ENCODE data around the gene TMEM163.
"Not testable (repeated sequence)": the region's sequence is repeated elsewhere in the genome, so short reads cannot be mapped to it uniquely, and the experiment has no call there.

TMEM163 gene

GRCh38 chr2:134621939-134622705 is 96.7 kb downstream of the TMEM163 start:
- no peak for DNase-seq (ENCODE audit: low read depth, low spot score)

DNA sequence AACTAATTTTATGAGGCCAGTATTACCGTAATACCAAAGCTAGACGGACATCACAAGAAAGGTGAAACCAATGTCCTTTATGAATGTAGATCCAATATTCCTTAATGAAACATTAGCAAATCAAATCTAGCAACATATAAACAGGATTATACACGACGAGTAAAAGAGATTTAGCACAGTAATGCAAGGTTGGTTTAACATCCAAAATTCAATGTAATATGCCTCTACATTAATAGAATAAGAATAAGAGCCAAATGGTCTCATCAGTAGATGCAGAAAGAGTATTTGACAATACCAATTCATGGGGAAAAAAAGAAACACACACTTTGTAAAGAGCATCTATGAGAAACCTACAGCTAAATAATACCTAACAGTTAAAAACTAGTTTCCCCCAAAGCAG is 99.5 kb downstream of the TMEM163 start:
- no peak for DNase-seq (ENCODE audit: low read depth, low spot score)

DNA sequence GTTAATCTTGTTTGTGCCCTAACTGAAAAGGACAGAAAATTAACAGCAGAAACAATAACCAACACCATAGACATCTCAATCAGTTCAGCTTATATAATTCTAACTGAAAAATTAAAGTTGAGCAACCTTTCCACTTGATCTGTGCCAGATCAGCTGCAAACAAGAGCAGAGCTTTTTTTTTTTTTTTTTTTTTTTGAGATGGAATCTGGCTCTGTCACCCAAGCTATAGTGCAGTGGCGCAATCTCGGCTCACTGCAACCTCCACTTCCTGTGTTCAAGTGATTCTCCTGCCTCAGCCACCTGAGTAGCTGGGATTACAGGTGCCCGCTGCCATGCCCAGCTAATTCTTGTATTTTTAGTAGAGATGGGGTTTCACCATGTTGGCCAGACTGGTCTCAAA is 103.3 kb downstream of the TMEM163 start:
- not testable (repeated sequence) for DNase-seq (ENCODE audit: low read depth, low spot score)

- DNase-seq (ENCODE audit: low read depth, low spot score): no peak
Measured at GRCh38 chr2:134611316-134611715, 107.5 kb downstream of the TMEM163 start.

DNA sequence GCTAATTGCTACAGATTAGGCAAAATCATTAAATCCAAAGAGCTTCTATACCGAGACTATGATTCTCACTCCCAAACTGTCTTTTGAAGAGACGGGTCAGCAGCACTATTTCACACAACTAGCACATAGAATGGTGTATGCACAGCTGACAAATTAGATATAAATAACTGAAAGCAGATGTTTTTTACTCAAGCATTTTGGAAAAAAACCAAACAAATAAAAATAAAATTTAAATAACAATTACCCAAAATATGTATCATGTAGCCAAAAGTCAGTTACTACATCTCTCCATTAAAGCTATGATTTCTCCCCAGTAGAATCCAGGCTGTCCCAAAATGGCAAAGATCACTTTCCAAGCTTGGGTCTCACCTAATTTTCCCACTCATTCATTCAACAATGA is 107.9 kb downstream of the TMEM163 start:
- DNase-seq (ENCODE audit: low read depth, low spot score): no peak

DNA sequence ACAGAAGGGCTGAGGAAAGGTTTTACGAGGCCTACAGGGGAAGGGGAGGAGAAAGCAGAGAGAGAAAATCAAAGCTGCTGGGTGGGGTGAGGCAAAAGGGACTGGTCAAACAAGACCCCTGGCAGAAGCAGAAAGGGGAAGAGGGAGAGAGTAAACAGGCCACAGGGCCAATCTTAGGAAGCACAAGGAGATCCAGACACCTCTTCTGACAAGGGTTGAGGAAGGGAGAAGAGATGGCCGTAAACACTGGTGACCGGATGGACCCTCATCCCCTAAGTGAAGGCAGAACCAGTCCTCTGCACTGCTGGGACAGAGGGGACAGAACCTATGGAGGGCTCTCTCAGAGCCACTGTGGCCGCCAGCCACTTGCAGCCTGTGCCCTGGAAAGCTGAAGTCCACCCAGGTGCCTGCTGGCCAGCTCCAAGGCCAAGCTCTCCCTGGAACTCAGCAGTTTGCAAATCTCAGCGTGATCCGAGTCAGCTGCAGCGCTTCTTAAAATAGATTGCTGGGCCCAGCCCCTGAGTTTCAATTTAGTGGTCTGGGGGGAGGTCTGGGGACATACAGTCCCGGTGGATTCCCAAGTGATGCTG is 108.8 kb downstream of the TMEM163 start:
- DNase-seq (ENCODE audit: low read depth, low spot score): no peak

GRCh38 chr2:134603966-134604365 is 114.8 kb downstream of the TMEM163 start:
- DNase-seq (ENCODE audit: low read depth, low spot score): no peak

DNA sequence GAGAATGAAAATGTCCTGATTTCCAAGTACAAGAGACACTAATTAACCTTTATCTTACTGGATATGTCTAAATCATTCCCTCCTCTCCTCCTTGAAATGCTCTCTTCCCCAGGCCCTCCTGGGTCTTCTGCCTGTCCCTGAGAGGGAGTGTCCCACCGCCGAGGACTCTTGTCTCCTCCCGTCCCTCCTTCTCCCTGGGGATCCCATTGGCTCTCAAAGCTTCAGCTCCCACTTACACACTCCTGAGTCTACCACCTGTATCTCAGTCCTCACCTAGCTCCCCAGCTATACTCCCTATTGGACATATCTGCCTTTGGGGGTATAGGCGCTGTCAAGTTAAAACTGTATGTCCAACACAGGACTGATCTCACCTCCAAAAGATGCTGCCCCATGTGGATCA is 116.1 kb downstream of the TMEM163 start:
- no peak for DNase-seq (ENCODE audit: low read depth, low spot score)

- DNase-seq (ENCODE audit: low read depth, low spot score): no peak
Measured at GRCh38 chr2:134601264-134601663, 117.5 kb downstream of the TMEM163 start.

- DNase-seq (ENCODE audit: low read depth, low spot score): no peak
Measured at GRCh38 chr2:134600208-134600607, 118.6 kb downstream of the TMEM163 start.

DNA sequence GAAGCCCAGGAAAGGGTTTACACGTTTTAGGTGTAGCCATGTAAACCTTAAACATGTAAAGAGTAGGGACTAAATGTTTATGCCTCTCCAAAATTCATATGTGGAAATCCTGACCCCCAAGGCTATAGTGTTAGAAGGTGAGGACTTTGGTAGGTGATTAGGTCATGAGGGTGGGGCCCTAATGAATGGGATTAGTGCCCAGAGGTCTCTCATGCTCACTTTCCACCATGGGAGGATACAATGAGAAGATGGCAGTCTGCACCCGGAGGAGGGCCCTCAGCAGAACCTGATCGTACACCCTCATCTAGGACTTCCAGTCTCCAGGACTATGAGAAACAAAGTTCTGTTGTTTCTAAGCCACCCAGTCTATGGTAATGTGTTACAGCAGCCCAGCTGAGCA is 119.6 kb downstream of the TMEM163 start:
- no peak for DNase-seq (ENCODE audit: low read depth, low spot score)

GRCh38 chr2:134594399-134594798 is 124.4 kb downstream of the TMEM163 start:
- no peak for DNase-seq (ENCODE audit: low read depth, low spot score)

GRCh38 chr2:134593519-134593918 is 125.3 kb downstream of the TMEM163 start:
- no peak for DNase-seq (ENCODE audit: low read depth, low spot score)

- DNase-seq (ENCODE audit: low read depth, low spot score): no peak
Measured at GRCh38 chr2:134592377-134592776, 126.4 kb downstream of the TMEM163 start.

GRCh38 chr2:134591526-134591925 is 127.3 kb downstream of the TMEM163 start:
- no peak for DNase-seq (ENCODE audit: low read depth, low spot score)

DNA sequence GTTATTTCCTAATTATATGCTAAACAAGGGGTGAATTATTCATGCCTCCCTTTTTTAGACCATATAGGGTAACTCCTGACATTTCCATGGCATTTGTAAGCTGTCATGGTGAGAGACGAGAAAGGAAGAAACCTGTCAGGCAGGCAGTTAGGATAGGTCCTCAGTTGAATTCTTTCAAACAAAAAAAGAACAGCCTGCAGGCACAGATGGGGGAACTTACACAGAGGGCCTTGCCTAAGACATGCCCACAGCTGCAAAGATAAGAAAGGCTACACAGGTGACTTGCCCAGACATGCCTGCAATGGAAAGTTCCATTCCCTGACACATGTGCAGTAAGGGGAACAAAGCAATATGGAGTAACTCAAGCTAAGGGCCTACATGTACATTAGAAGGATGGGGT is 128.1 kb downstream of the TMEM163 start:
- DNase-seq (ENCODE audit: low read depth, low spot score): no peak

GRCh38 chr2:134589171-134590083 is 129.4 kb downstream of the TMEM163 start:
- not testable (repeated sequence) for DNase-seq (ENCODE audit: low read depth, low spot score)

GRCh38 chr2:134588556-134588955 is 130.2 kb downstream of the TMEM163 start:
- DNase-seq (ENCODE audit: low read depth, low spot score): no peak

GRCh38 chr2:134586326-134586965 is 132.4 kb downstream of the TMEM163 start:
- no peak for DNase-seq (ENCODE audit: low read depth, low spot score)

DNA sequence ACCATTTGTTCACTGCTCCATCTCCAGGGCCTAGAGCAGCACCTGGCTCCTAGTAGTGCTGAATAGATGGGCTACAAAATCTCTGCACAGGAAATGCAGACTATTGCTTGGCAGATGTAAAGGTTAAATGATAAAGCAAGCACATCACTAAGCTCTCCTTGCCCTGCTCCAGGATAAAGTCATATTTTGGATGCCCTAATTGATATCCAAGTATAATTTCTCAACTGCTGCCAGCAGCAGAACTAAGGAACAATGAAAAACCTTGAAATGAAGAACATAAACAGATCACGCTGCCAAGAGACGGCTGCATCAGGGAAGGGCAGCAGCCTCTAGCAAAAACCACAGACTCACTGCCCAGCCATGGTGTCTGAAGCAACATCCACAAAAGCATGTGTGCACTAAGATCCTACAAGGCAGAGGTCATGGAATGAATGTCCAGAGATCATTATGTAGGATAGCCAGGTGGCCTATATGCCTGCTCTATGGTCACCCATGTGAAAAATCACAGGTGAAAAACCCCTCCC is 134.7 kb downstream of the TMEM163 start:
- no peak for DNase-seq (ENCODE audit: low read depth, low spot score)

GRCh38 chr2:134583462-134583861 is 135.3 kb downstream of the TMEM163 start:
- DNase-seq (ENCODE audit: low read depth, low spot score): no peak

DNA sequence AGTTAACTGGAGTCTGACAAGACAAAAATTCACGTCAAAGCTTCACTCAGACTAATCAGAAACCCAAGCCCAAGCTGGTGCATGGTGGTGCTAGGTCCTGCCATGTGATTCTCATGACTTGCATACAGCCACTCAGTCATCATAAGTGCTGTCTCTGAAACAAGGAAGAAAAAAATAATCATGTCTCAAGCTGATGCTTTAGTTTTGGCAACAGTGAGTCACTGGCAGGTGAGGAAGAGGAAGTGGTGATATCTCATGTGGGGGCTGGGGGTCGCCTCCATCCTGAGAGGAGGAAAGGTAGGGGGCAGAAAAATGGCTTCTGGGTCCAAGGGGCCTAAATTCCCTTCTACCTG is 136.3 kb downstream of the TMEM163 start:
- DNase-seq (ENCODE audit: low read depth, low spot score): no peak
